Mononuclear cell (primary cell): ENCODE data around the gene BCO2. TPM values are rescaled to one million over a fixed set of nuclear protein-coding genes. Genes with fewer than 3 reads are reported as not detected.

Experiments
- H3K27me3 ChIP-seq: 2 replicates; pipeline ENCODE4 v1.6.0; 2011; ENCODE audit warnings: low read length, control low read depth; ENCODE audit not compliant: insufficient read depth
- H3K4me1 ChIP-seq: 2 replicates; pipeline ENCODE4 v1.5.1; 2011; ENCODE audit warnings: mild to moderate bottlenecking, low read length, control low read depth; ENCODE audit not compliant: insufficient read depth
- H3K4me3 ChIP-seq: 2 replicates; pipeline ENCODE4 v1.5.1; 2011; ENCODE audit warnings: mild to moderate bottlenecking, low read length, moderate library complexity
- H3K9me3 ChIP-seq: 2 replicates; pipeline ENCODE4 v1.5.1; 2011; ENCODE audit warnings: low read depth, mild to moderate bottlenecking, control low read depth, low read length
- total RNA-seq: library from RNA; depleted of rRNA; stranded (reverse); fragments of >200 nt; gene quantifications from one replicate; pipeline ENCODE4 v1.2.3, GENCODE V29; 2012

Gene BCO2
- total RNA-seq, 1 donor = 1.4 TPM

DNA sequence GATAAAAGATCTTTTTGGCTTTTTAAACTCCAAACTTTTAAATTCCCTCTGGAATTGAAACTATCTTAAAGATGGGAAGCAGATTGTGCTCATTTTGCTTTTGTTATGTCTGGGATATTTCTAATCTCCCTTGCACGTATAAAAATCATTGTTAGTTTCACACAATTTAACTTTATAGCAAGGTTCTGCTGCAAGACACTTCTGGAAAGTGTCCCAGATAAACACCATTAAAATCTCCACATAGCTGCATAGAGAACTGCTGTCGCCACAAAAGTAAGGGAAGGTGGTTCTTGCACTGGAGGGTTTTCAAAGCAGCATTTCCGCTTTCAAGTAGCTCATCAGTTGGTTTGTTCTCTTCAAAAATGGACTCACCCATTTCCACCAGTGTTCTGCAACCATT lies 62.7 kb downstream of the BCO2 start:
- Histone ChIP-seq H3K4me3 (no peak overlapping the region), H3K9me3 (no peaks in the 10 kb centered on the region), H3K27me3 (no peaks in the 10 kb centered on the region)

DNA sequence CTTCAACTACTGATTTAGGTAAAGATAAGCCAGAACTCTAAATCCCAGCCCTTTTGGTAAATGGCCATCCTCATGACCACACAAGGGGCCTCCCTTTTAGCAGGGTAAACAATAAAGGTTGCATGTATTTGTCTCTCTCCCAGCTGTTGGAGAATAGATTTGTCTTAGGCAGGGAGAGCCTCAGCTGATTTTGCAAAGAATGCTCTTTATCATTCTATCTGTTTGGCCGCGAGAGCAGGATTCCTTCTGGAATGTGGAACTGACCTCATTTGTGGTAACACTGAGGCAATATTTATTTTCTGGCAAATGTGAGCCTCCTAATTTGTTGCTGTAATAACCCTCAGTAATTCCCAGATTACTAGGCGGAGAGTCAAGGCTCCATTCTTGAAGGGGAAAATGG lies 66.2 kb downstream of the BCO2 start:
- Histone ChIP-seq H3K9me3 (no peaks in the 10 kb centered on the region), H3K4me1 (no peaks in the 10 kb centered on the region), H3K4me3 (no peak overlapping the region), H3K27me3 (no peaks in the 10 kb centered on the region)

More for the DNA sequence above, 62.7 kb downstream of the BCO2 start:
- H3K4me1 ChIP-seq = no peaks in the 10 kb centered on the region

DNA sequence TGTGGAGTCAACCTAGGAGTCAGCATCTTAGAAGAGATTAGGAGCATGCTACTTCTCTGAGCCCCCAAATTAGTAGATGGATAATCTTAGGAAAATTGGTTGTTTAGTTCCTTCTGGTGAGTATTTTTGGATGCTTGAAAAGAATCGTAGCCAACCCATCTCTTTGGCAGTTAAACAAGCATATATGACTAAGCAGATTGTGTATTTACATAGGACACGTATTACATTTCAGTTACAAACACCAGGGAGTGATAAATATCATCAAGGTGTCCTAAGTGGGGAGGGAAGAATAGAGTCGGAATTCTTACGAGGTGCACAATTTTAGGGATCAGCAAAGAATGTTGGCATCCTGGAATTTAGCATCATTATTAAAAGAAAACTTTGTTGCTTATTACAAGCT lies 71.9 kb downstream of the BCO2 start:
- Histone ChIP-seq H3K4me1 (no peaks in the 10 kb centered on the region), H3K4me3 (no peak overlapping the region), H3K9me3 (no peaks in the 10 kb centered on the region), H3K27me3 (no peaks in the 10 kb centered on the region)

DNA sequence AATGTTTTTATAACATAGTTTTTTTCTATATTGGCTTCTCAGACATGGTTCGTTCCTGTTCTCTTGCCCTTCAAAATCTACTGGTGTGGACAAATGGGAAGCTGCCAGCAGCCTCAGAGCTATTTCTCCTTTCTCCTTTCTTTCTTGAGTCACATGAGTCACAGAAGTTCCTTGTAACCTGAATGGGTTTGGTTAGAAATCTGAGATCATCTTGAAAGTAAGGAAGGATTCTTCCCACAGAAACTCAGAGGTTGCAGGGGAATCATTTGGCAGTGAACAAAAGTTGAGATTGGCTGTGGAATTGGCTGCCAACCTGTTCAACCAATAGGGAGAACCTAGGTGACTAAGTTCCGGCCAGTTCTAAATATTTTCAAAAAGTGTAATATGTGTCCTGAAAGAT lies 72.9 kb downstream of the BCO2 start:
- no peaks in the 10 kb centered on the region for H3K27me3 ChIP-seq
- H3K4me3 ChIP-seq = no peak overlapping the region
- no peaks in the 10 kb centered on the region for H3K4me1 ChIP-seq
- H3K9me3 ChIP-seq = no peaks in the 10 kb centered on the region

DNA sequence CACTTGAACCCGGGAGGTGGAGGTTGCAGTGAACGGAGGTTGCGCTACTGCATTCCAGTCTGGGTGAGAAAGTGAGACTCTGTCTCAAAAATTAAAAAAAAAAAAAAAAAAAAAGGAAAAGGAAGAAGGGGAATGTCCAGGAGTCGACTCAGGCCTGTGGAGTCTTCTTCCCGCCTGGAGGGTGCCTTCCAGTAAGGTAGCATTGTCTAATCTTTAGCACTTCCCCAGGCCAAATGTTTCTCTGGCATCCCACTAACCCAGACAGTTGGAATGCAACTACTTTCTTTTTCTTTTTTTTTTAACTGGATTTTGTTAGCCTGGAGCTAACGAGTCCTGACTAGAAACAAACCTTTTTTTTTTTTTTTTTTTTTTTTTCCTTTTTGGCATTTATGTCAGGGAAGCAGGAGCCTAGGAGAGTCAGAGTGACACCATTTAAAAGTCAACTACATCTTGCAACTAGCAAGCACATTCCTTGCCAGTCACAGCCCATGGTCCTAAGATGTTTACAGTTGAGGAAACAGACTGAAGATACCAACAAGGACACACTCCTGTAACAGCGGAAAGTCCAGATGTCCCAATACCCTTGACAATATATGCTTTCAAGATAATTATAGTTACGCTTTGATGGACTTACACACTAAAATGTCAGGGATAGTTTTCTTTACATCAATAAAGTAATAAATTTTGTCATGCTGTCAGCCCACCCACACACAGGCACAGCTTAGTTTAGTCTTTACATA lies 74.7 kb downstream of the BCO2 start:
- no peaks in the 10 kb centered on the region for H3K4me1 ChIP-seq

DNA sequence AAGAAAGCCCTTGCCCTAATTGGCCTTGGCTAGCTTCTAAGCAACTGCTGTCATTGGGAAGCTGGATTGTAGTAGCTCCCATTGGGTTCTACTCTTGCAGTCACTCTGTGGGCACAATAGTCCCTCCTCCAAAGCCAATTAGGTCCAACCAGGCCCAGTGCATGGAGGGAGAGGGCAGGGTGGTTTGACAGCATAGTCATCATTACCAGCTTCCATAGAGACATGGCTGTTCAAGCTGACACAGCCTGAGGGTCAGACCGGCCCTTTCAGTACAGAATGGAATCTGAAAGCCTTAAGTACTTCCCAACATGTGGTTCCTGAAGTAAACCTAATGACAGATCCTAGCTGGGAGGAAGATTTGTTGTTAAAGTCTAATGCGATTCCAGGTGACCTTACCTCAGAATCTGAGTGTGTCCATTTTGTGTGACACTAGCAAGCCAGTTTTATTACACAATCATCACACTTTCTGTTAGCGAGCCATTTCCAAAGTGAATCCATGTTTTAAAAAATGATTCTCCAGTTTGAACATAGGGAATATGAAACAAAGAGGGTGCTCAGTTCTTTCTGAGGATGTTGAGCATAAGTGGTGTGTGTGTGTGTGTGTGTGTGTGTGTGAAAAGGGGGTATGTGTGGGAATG lies 78.4 kb downstream of the BCO2 start:
- H3K9me3 ChIP-seq = no peaks in the 10 kb centered on the region
- H3K4me3 ChIP-seq = no peak overlapping the region
- H3K4me1 ChIP-seq = no peaks in the 10 kb centered on the region
- no peaks in the 10 kb centered on the region for H3K27me3 ChIP-seq

More for the DNA sequence above, 74.7 kb downstream of the BCO2 start:
- Histone ChIP-seq H3K27me3 (no peaks in the 10 kb centered on the region), H3K9me3 (no peaks in the 10 kb centered on the region), H3K4me3 (no peak overlapping the region)

DNA sequence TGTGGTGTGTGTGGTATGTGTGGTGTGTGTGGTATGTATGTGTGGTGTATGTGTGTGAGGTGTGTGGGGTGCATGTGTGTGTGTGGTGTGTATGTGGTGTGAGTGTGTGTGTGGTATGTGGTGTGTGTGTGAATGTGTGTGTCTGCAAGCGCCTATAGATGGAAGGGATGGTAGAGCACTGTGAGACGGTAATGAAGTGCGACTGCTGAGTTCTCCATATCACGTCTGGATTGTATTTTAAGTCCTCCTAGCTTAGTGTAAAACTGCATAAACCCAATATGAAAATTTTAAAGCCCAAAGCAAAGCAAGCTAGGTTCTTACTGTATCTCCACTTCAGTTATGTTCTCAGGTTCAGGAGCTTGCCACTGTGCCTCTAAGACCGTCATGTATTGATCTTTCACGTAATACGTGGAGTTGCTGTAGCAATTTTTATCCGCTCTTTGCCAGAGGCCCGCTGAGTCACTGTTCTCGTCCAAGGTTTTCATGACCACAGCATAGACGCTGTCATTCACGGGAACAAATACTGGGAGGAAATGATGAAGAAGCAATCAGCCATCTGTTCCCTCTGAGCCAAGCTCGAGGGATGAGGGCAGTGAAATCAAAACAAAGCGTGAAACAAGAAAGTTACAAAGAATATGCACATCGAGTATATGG lies 79.9 kb downstream of the BCO2 start:
- no peak overlapping the region for H3K4me3 ChIP-seq

DNA sequence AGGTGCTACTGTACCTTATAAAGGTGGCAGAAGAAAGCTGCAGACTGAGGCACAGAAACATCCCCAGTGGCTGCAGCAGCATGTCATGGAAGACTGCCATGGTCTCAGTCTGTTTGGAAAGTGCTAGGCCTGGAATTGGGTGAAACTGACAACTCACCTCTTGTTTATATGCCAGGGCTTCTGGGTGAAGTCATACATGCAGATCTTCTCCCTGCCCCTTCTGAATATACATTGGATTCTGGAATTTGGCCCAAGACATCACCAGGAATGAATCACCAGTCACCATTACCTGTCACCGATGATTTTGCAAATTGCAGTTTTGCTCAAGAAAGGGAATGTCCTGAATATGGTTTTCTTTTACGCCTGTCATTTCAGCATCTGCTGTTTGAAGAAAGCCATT lies 85.2 kb downstream of the BCO2 start, which contains the start of gene PLET1:
PLET1 (minus strand) TSS at position 371 of the 400 bp plus-strand sequence; CDS start at position 100, 271 bp downstream.
- H3K9me3 ChIP-seq = no peaks in the 10 kb centered on the region
- no peaks in the 10 kb centered on the region for H3K27me3 ChIP-seq
- no peak within 1 kb of the TSS for H3K4me3 ChIP-seq
- no peaks in the 10 kb centered on the region for H3K4me1 ChIP-seq

More for the DNA sequence above, 79.9 kb downstream of the BCO2 start:
- no peaks in the 10 kb centered on the region for H3K27me3 ChIP-seq
- H3K4me1 ChIP-seq = no peaks in the 10 kb centered on the region
- no peaks in the 10 kb centered on the region for H3K9me3 ChIP-seq

DNA sequence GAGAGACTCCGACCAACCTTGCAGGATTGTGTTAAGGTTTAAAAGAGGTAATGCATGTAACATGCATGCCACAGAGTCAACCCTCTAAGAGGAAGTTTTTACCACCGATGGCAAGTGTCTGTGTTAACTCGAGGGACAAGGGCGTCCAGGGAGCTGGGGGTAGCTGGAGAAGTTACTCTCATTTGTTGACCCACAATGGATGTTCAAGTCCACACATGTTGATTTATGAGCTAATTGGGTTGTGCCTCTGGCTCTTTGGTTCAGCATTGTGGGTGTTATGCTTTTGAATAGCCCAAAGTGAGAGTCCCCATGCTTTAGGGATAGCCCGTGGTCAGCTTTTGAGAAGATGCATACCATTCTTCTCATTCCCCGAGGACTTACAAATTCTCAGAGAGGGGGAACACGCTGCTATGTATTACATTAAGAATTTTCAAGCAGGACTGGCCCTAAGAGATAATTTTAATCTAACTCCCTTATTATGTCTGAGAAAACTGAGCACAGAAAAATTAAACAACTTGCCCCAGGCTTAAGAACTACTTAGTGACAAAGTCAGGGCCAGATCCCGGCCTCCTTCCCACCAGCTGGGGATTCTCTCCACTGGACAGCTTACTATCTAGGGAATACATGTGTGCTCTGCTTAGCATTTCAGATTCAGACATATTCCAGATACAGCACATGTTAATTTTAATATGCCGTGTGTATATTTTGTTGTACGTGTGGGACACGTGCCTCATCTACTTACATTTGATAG lies 90.5 kb downstream of the BCO2 start:
- Histone ChIP-seq H3K27me3 (no peaks in the 10 kb centered on the region), H3K4me1 (no peaks in the 10 kb centered on the region), H3K9me3 (no peaks in the 10 kb centered on the region), H3K4me3 (no peak overlapping the region)

DNA sequence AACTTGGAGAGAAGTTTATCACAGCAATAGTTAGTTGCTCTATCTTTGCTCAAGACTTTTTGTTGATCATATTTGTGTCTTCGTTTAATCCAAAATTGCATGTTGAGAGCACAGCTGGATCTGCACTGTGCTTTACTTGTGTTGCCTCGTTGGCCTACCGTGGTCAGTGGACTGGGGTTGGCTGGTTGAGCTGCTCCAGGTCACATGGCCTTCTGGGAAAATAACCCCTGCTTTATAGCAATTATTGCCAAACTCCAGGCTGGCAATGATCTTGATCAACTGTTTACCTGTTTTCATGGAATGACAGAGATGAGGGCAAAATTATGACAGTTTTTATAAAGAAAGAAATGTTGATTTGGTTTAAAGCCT lies 91.1 kb downstream of the BCO2 start:
- no peaks in the 10 kb centered on the region for H3K4me1 ChIP-seq

DNA sequence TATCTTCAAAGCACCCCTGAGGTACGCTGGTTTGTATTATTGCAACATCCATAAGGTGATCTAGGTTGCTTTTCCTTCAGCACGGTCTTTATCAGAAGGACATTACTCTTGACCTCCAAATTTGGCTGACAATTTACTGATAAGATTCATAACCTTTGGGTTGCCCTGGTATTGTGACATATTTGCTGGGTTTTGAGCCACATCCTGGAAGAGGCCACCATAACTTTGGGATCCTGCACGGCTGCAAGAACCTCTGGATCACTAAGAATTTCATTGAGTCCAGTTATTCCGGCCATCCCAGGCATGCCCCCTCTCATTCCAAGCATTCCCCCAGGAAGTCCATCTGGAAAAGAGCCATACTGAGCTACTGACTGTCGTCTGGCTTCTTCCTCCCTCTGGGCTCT lies 91.9 kb downstream of the BCO2 start:
- Histone ChIP-seq H3K9me3 (no peaks in the 10 kb centered on the region), H3K4me3 (no peak overlapping the region), H3K27me3 (no peaks in the 10 kb centered on the region), H3K4me1 (no peaks in the 10 kb centered on the region)

More for the DNA sequence above, 91.1 kb downstream of the BCO2 start:
- H3K9me3 ChIP-seq = no peaks in the 10 kb centered on the region
- H3K4me3 ChIP-seq = no peak overlapping the region
- no peaks in the 10 kb centered on the region for H3K27me3 ChIP-seq

DNA sequence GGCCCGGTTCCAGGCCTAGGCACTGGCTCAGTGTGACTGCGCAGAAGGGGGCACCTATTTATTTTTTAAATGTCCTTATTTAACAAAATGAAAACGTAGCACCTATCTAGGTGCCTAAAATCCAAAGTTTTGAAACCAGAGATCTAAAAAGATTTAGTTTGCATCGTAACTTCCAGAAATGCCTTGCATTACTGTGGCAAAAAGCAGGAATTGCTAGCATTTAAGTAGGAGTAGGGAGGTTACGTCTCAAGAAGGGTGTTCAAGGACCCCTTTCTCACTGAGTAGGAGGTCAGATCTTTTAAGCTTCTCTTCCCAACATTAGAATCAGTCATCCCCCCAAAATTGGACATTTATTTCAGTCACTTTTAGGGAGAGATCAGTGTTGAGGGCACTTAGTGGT lies 93.1 kb downstream of the BCO2 start:
- H3K27me3 ChIP-seq = no peaks in the 10 kb centered on the region
- H3K9me3 ChIP-seq = no peaks in the 10 kb centered on the region
- H3K4me1 ChIP-seq = no peaks in the 10 kb centered on the region
- no peak overlapping the region for H3K4me3 ChIP-seq
